GM18519 (cell line): ENCODE results near the gene SNRNP200.
"Not testable (repeated sequence)": the region's sequence is repeated elsewhere in the genome, so short reads cannot be mapped to it uniquely, and the experiment has no call there.

Experiments
- ATAC-seq: cut with Tn5 transposase; IDR thresholded peaks from one replicate; pipeline ENCODE4 v1.9.1; 2021; ENCODE audit warnings: mild to moderate bottlenecking, moderate library complexity; ENCODE audit not compliant: unreplicated experiment, low FRiP score

Gene SNRNP200

DNA sequence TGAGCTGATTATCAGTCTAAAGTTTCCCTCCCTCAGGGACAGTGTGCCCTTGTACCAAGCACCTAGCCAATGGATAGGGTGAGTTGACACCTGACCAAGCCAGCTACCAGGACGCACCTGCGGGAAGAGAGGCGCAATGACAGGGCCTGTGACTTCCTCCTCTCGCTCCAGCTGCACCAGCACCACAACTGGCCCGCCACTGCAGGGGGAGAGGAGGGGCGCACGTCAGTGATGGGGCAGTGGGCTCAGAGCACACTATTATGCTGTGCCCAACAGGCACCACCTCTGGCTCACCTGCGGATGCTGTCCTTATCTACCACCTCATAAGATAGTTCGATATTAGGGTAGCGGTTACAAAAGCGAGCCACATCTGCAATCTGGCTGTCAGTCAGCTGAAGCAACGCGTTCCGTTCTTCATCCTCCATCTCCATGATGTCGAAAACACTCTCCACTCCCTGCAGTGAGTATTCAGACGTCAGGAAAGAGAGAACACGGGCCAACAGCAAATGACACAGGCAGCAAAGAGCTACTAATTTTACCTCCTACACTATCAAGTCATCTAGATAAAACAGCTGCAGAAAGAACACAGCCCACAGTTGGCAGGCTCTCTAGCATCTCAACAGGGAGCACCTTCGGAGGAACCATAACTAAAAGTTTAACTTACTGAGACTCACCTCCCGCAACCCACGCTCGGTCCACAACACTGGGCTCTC is 28.4 kb downstream of the SNRNP200 start:
- ATAC-seq: no peak

DNA sequence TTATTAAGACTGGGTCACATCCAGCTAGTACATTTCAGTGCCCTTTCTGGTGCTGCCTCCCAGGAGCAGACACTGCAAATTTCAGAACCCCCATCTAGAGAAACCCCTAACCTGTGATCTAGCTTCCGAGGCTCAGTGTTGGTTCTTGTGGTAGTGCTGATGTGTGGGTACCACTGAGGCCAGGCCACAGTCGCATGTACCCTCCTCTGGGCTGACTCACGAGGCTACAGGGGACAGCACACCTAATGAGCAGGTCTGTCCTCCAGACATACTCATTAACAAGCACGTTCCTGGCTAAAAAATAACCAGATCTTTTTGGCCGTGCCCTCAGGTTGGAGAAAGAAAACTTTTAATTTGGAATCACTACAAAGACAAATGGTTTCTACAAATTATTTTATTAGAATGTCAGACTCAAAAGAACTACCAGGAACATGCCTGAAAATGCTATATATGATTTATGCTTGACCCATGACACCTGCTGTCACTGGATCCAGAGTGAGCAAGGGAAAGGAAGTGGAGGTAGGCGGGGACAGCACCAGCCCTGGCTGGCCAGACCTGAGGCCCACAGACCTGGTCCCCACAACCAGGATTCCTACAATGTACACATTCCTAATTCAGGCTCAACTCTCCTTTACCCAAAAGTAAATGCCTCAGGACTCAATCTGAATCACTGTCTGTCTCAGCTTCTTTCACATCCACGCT is 30.8 kb downstream of the SNRNP200 start:
- ATAC-seq: no peak

DNA sequence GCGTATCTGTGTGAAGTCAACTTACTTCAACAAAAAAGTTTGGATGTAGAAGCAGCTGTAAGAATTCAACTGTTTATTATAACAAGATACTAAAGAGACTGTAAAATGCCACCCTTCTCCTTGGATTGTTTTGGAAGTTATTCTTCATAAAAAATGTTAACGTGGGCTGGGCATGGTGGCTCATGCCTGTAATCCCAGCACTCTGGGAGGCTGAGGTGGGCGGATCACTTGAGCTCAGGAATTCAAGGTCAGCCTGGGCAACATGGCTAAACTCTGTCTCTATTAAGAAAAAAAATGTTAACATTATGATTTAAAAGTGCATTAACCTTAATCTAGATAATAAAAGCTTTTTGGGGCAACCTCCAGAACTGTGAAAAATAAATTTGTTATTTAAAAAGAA is 31.6 kb downstream of the SNRNP200 start:
- no peak for ATAC-seq

DNA sequence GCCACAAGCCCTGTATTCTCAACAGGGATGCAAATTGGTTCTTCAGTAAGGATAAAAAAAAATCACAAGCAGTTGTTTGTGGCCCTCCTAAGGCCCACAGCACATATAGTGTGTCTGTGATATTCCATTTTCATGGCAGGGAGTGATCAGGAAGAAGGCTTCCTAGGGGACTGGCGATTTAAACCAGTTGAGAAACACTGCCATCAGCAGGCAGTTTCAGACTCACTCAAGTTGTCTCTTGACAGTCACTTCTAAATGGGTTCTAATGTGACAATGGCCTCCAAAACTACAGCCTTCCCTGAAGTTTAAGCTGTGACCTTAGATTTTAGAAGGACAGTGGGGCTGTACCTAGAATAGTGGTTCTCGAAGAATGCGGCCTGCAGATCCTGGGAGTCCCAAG is 33.4 kb downstream of the SNRNP200 start:
- ATAC-seq: no peak

DNA sequence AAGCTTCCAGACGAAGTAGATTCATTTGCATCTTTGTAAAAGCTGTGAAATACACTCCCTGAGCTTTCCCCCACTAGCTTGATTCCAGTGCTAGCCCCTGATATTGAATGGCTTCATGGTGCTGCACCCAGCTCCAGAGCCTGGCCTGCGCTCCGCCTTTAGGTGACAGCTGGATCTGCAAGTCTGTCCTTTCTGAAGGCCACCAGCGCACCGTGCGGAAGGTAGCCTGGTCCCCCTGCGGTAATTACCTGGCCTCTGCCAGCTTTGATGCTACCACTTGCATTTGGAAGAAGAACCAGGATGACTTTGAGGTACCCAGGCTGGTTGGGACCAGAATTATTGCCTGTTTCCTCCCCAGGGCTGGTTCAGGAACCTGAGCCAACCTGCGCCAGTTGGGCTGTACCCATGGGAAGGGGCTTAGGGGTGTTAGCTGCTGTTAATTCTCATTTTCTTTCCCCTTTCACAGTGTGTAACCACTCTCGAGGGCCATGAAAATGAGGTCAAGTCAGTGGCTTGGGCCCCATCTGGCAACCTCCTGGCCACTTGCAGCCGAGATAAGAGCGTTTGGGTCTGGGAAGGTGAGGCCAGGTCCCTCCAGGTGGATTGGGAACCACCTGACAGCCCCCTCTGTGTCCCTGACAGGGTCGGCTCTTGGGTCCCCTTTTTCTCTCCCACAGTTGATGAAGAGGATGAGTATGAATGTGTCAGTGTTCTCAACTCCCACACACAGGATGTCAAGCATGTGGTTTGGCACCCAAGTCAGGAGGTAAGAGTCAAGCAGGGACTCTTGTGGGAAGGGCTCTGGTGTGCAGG is 38.0 kb downstream of the SNRNP200 start:
- no peak for ATAC-seq

DNA sequence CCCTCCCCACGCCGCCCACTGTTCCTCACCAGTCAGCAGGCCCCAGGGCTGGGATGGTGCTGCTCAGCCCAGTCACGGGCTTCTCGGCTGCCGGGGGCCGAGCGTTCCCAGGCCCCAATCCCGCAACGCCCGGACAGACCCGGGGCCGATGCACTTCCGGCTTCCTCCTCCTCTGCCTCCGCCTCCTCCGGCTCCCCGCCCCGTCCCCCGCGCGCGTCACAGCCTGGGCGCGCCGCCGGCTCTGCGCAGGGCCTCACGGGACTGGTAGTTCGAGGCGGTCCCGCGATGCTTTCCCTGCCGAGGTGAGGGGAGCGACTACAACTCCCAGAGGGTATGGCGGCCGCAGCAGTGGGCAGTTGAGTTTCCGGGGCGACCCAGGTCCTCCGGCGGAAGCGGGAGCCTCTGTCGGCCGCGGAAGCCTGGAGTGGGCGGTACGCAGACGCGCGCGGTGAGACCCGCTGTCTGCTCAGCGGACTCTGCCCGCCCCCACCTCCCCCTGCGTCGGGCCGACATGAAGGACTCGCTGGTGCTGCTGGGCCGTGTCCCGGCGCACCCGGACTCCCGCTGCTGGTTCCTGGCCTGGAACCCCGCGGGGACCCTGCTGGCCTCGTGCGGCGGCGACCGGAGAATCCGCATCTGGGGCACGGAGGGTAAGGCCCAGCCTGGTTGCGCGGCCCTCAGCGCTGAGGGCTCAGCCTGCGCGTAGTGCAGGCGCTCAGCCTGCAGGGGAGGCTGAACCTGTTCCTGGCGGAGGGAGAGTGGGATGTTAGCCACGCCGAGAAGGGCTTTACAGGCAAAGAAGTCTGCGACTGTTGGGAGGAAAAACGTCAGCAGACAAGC is 39.3 kb downstream of the SNRNP200 start, which contains the start of the genes CIAO1 and TMEM127:
CIAO1 (plus strand) TSS at position 386 of the 840 bp plus-strand sequence; CDS start at position 512, 126 bp downstream.
TMEM127 (minus strand) TSS at position 158 of the 840 bp plus-strand sequence. CDS start 616 bp downstream, outside the sequence.
- ATAC-seq: peak; percentile 78

DNA sequence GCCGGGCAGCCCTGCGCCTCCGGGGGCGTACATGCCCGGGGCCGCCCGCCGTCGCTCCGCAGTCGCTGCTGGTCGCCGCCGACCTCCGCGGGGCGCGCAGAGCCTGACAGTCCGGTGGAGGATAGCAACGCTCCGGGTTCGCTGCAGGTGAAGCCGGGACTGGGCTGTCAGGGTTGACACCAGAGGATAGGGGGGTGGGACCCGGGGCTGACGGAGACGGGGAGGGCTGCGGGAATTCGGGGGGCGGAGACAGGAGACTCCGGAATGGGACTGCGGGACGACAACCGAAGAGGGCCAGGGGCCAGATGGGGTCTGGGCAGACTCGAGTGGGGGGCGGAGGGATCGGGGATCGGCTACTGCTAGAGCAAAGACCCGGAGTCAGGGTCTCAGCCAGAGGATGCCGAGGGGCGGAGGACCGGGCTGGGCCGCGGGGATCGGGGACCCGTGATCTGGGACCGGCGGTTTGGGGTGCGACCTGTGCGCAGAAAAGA is 40.0 kb downstream of the SNRNP200 start:
- ATAC-seq: peak; percentile 1

DNA sequence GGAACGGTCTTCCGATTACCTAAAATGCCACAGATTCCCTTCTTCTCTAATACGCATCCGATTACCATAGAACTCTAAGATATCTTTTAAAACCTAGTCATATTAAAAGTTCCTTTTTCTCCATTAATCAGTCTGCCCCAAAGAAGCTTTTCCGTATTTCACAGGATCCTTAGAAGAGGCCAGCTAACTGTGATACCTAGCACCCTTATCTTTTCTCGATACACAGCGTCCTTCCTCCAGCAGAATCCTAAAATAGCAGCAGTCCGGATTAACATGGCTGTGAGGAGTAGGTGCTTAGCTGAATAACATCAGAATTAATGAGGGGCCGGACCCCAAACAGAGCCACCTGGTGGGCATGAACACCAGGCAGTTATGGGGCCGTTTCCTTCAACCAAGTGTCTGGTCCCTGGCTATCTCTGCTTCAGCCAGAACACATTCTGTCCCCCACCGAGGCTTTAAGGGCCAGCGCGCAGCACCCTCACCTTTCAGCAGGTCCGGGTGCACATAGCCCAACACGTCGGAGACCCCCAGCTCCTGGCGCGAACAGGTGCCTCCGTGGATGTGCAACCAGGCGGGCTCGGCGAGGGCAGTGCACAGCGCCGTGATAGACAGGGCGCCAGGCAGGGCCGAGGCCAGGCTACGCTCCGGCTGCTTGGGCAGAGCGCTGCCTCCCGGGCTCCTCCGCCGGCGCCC is 40.5 kb downstream of the SNRNP200 start:
- ATAC-seq: no peak

DNA sequence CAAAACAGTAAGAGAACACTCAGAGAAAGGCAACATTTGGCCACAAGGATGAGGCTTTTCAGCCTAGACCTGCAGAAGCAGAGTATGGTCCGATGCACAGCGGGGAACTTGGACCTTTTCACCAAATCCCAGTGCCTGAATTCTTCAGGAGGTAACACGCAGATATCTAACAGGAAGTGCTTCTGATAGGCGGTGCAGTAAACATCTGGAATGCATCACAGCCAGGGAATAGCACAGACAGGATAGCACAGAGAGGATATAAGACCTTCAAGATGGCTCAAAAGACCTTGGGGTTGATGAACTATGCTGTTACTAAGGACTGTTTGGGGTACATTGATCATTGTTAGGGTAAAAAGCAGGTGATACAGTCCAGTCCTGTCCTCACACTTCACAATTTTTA is 41.3 kb downstream of the SNRNP200 start:
- ATAC-seq: no peak

DNA sequence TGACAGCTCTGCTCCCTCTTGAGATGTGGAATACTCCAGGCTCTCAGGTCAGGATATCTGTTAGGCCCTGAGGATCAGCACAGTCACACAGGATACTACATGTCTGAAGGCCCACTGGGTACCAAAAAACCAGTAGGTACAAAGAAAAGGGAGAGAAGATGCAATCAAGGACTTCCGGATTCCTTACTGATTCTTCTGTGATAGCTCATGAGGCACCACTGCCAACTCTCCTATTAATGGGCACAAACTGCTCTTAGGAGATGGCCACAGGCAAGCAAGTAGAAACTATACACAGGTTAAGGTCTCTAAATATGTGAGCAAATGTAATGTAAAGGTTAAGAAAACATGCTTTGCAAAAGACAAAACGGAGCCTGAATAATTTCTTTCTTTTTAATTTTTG is 43.0 kb downstream of the SNRNP200 start:
- no peak for ATAC-seq

DNA sequence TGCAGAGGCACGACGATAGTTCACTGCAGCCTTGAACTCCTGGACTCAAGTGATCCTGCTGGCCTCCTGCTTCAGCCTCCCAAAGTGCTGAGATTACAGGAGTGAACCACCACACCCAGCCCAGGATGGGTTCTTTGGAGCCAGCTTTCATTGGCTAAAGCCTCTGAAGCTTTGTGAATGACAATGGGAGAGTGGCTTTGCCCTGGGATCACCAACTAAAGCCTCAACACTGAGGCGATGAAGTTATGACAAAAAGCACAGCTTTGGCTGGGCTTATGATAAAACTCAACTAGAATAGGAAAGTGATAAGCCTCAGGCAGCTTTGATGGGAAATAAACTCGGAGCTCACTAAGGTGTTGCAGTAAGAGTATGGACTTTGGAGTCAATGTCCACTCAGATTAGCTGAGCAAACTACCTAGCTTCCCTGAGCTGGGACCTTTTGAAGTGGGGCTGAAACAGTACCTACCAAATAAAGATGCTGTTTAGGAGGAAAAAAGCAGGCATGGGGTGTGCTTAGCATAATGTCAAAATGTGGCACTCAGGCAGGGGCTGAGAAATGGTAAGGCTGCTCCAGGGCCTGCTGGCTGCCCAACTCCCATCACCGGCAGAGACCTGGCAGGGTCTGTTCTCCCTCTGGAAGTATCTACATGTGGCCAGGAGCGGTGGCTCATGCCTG is 43.9 kb downstream of the SNRNP200 start:
- ATAC-seq: no peak

DNA sequence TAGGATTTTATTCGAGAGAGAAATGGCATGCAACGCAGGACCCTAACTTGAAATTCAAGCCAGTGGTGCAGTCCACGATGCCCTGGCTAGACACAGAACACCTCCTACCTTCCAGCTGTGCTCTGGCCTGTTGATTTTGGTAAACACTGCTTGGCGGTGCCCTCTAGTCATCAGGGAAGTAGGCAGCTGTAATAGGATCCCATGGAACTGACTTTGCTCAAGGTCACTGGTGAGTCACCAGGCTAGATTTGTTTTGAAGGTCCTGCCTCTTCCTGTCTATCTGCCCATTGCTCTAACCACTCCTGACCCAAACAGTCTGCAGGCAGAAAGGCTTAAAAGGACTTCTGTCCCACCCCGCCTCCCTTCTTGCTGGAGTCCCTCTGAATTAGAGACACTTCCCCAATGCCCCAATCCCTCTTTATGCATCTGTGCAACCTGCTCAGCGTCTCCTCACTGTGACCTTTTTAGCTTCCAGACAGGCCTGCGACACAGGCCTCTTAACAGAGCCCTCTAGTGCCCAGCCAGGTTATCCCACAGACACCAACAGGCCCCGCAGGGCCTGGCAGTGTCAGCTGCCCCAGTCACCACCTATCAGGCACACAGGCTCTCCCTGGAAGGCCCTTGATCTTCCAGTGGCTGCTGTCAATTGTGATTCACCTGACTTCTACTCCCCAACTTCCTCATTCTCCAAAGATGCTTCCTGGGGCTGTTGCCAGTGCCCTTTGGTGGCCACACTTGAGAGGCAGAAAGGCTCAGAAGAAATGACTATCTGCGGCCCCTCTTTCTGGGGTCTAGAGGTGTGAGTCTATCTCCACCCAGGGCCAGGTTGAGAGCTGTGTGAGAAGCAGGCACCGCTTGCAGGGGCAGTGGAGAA is 44.7 kb downstream of the SNRNP200 start:
- ATAC-seq: no peak

DNA sequence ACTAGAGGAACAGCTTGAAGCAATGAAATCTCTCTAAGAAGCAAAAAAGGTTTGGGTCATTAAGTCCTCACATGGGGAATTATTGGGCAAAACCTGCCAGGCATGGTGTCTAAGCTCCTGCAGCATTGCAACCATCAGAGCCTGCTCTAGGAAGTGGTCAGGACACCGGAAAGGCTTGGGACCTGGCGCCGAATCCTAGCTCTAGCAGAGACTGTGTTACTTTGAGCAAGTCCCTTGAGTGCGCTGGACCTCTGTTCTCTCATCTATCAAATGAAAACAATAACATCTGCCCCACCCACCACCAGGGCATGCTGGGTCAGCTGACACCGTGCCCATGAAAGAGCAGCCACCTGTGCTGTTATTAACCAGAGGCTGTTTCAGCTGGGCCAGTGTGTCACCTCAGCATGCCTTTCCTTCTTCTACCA is 45.8 kb downstream of the SNRNP200 start:
- ATAC-seq: no peak

DNA sequence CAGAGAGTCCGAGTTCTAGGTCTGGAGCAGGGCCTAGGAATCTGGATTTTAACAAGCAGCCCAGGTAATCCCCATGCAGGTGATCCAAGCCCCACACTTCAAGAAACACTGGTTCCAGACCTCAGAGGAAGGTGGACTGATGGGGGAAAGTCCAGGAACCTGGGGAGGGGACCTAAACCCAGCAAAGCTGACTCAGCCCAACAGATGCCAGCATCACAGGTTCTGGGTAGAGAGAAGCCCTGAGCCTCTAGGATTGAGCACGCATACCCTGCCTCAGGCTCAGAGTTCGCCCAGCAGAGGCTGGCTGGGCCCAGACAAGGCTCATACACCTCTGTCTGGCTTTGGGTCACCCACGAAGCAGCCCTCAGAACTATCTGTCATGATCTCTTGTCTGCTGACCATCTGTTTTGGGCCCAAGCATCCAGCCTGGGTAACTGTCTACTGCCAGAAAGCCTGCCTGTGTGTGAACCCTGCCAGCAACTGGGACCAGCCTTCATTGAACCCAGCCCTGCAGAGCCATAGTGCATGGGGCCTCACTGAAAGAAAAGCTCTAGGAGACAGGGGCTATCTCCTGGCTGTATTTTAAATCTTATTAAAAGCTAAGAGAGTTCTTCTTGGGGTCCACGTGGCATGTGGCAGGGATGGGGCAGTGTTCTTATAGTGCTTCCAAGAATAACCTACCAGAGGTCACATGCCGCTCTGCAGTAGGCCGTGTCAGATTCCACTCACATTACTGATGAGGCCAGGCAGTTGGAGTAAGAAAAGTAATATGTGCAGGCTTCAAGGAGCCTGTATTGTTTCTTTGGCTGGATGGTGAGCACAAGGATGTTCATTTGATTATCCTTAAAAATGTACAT is 47.0 kb downstream of the SNRNP200 start:
- ATAC-seq: no peak

DNA sequence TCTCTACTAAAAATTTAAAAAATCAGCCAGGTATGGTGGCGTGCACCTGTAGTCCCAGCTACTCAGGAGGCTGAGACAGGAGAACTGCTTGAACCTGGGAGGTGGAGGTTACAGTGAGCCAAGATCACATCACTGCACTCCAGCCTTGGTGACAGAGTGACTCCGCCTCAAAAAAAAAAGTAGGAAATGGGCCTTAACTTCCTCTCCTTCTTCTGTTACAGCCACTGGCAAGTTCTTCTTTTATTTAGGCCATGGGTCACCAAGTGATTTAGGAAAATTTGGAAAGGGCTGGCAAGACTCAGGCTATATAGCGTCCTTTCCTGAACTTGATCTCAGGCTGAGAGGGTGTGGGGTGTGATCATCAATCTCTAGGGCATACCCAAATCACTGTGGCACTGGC is 47.6 kb downstream of the SNRNP200 start:
- not testable (repeated sequence) for ATAC-seq

DNA sequence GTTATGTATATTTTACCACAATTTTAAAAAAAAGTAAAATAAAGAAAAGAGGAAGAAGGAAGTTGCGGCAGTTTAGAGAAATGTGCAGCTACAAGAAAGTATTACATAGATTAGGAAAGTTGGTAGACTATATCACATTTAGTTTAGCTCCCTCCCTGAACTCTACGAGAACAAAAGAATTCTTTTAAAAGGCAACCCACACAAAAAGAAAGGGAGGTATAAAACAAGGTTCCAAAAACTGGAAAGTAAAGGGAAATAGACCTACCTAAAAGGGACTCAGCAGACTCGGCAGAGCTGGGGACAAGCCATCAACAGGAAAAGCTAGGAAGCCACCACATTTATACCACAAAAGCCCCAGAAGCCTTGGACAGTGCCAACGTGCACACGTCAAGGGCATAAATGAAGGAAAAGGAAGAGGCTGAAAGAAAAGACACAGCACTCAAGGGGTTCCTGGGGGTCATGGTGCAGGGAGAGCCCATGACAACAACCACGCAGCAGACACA is 48.7 kb downstream of the SNRNP200 start:
- ATAC-seq: no peak

DNA sequence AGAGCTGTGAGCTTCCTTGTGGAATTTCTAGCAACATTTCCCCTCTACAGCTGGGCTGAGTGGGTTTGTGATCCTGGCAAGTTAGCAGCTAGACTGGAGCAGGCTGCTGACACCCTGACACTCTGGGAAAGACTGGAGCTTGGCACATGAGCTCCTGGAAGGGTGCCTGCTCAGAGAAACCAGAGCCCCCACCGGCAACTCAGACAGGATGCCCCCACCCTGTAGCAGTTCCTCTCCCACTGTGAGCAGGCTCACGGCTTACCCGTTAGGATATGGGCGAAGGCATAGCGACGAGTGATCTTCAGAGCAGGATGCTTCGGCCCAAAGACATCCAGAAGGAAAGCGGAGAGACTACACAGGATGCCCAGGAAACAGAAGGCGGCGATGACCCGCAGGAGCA is 50.8 kb downstream of the SNRNP200 start:
- no peak for ATAC-seq
